Activated T-cell treated with anti-CD3 and anti-CD28 coated beads, Interleukin-2, amount 50 U/mL, for 72 hours (primary cell): Measurements from ENCODE around the gene SFR1. TPM values are rescaled to one million over a fixed set of nuclear protein-coding genes. Genes with fewer than 3 reads are reported as not detected.

ENCODE experiments used
- ATAC-seq, 2 donors: fragments of 150-1000 bp; cut with Tn5 transposase; replicated peaks in 1 of 2; 2 replicates each; pipeline ENCODE4 v1.10.0; 2021; ENCODE audit warnings: moderate library complexity in 2 of 2, mild to moderate bottlenecking in 1 of 2
- DNase-seq, 2 donors: peaks; one replicate each; pipeline ENCODE4 v3.0.0; 2021 to 2022; ENCODE audit warnings: mixed read lengths in 1 of 2
- H3K27ac Mint-ChIP-seq: one replicate; pipeline ENCODE4 v1.8.0; 2022; ENCODE audit warnings: mild to moderate bottlenecking, moderate library complexity, mixed read lengths
- H3K27me3 Mint-ChIP-seq: one replicate; pipeline ENCODE4 v1.8.0; 2022; ENCODE audit warnings: low read depth, mixed read lengths
- H3K36me3 Mint-ChIP-seq, 2 donors: one replicate each; pipeline ENCODE4 v1.8.0; 2022; ENCODE audit warnings: mixed read lengths in 2 of 2, mild to moderate bottlenecking in 1 of 2; ENCODE audit not compliant: insufficient read depth in 2 of 2
- H3K4me1 Mint-ChIP-seq: one replicate; pipeline ENCODE4 v1.8.0; 2022; ENCODE audit warnings: low read depth, mixed read lengths
- H3K4me3 Mint-ChIP-seq, 2 donors: one replicate each; pipeline ENCODE4 v1.8.0; 2022; ENCODE audit warnings: mild to moderate bottlenecking in 2 of 2, mixed read lengths in 2 of 2, moderate library complexity in 2 of 2
- H3K9me3 Mint-ChIP-seq, 2 donors: one replicate each; pipeline ENCODE4 v1.8.0; 2022; ENCODE audit warnings: mixed read lengths in 2 of 2
- total RNA-seq, 2 donors: library from RNA; stranded (reverse); gene quantifications; one replicate each; pipeline ENCODE4 v1.2.3, GENCODE V29; 2022

SFR1 gene
- total RNA-seq, 2 donors from 2014 or later, result 16.0 to 16.3 TPM

DNA sequence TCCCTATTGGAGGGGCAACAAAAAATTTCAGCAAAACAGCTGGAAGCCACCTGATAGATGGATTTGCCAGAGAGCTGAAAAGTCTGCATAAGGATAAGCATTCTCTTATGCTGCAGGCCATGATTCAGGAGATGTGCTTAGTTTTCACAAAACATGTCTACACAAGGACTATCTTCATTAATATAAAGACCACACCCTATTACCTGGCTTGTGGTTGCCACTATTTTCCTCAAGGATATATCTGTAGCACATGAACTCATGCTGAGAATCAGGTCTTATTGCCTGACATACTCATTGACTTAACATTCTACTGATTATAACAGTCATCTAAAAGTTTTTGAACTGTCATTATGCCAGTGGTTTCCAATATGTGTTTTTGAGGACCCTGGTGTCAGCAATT lies 29.2 kb upstream of the SFR1 start:
- ATAC-seq (no peak), DNase-seq (no peak)
- Mint-ChIP-seq H3K4me1 (peaks cover 5% of the 10 kb centered on the region), H3K4me3 (no peak overlapping the region), H3K27me3 (no peaks in the 10 kb centered on the region), H3K9me3 (peaks cover 0 to 3% of the 10 kb centered on the region in 2 donors), H3K36me3 (no peaks in the 10 kb centered on the region), H3K27ac (no peak overlapping the region)

DNA sequence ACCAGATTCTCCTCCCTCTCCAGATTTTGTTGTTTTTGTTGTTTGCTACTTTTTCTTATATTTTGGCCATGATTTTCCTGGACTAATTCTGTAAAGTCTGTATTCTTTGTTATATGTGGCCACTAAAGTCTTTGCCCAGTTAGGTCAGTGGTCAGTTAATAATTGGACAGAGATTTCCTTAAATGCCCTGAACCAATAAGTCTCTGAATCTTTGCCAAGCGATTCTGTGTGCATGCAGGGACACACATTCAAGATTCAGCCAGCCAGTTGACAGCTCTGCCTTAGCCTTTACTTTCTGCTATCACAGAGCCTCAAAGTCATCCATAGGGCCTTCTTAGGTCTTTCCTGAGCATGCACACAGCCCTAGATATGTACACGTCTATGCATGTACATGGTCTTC lies 25.3 kb upstream of the SFR1 start:
- Mint-ChIP-seq H3K9me3 (peaks cover 0 to 3% of the 10 kb centered on the region in 2 donors), H3K36me3 (no peaks in the 10 kb centered on the region), H3K27me3 (peaks cover 1% of the 10 kb centered on the region), H3K4me1 (peaks cover 5% of the 10 kb centered on the region), H3K27ac (no peak overlapping the region), H3K4me3 (no peak overlapping the region)
- no peak for DNase-seq
- no peak for ATAC-seq

DNA sequence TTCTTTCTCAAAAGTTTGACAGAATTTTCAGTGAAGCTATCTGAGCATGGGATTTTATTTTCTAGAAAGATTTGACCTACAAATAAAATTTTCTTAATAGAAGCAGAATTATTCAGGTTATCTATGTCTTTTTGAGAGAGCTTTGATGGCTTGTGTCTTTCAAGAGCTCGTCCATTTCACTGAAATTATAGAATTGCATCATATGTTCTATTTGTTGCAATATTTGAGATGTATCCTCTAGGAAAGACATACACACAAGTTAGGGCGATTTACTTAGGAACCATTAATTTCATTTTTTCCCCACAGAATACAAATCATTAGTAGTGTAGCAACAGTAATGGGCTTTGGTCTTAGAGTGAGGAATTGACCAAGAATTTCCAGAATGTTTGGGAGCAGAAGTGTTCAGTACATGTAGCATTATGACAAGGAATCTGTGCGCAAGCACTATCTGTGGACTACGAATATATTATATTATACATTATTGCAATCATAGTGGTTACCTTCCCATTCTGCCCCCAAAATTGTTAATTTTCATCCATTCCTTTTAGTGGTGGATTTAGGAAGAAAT lies 23.5 kb upstream of the SFR1 start:
- Mint-ChIP-seq H3K27me3 (peaks cover 7% of the 10 kb centered on the region), H3K36me3 (no peaks in the 10 kb centered on the region), H3K4me3 (no peak overlapping the region), H3K4me1 (peaks cover 5% of the 10 kb centered on the region), H3K27ac (no peak overlapping the region), H3K9me3 (peaks cover 0 to 3% of the 10 kb centered on the region in 2 donors)
- no peak for ATAC-seq
- DNase-seq, result no peak

DNA sequence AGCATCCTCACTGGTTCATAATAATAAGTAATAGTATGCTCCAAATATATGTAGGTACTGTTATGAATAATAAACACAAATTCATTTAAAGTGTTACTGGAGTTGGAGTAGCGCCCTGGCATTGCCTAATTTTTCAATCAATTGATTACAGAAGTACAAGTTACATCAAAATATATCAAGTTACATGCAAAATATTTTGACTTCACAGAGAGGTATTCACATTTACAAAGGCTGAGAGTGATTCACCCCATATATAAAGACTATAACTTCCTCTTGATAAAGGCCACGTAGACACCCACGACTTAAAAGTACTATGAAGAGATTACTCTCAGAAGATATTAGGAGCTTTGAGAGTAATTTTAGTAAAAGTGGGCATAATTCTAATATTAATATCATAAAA lies 22.7 kb upstream of the SFR1 start:
- DNase-seq (no peak), ATAC-seq (no peak)
- Mint-ChIP-seq H3K4me1 (no peaks in the 10 kb centered on the region), H3K4me3 (no peak overlapping the region), H3K27ac (no peak overlapping the region), H3K36me3 (no peaks in the 10 kb centered on the region), H3K27me3 (peaks cover 7% of the 10 kb centered on the region), H3K9me3 (peaks cover 0 to 3% of the 10 kb centered on the region in 2 donors)

DNA sequence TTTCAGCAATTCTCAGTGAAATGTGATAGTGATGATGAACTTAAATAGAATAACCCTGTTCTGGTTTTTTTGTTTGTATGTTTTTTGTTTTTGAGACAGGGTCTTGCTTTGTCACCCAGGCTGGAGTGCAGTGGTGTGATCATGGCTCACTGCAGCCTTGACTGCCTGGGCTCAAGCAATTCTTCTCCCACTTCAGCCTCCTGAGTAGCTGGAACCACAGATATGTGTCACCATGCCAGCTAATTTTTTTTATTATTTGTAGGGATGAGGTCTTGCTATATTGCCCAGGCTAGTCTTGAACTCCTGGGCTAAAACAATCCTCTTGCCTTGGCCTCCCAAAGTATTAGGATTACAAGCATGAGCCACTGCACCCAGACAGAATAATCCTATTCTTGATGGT lies 22.0 kb upstream of the SFR1 start:
- DNase-seq (no peak), ATAC-seq (no peak)
- Mint-ChIP-seq H3K27ac (no peak overlapping the region), H3K4me1 (no peaks in the 10 kb centered on the region), H3K9me3 (peaks cover 0 to 3% of the 10 kb centered on the region in 2 donors), H3K36me3 (no peaks in the 10 kb centered on the region), H3K27me3 (peaks cover 7% of the 10 kb centered on the region), H3K4me3 (no peak overlapping the region)

DNA sequence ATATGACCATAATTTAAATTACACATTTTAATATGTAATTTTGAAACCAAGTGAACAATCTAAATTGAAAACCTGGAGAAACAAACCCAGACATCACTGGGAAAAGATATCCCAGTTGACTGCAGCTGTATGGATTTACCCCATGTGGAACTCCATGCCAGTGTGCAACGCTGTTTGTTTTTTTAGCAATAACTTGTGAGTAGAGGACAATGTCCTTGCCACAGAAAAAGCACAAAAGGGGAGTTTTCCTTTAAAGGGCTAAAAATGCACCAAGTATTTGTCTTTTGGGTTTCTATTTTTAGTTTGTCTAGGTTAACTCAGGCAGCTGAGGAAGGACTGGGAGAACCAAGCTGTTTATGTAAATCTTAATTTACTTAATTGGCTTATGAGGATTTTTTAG lies 21.2 kb upstream of the SFR1 start:
- Mint-ChIP-seq H3K27me3 (peaks cover 7% of the 10 kb centered on the region), H3K4me3 (no peak overlapping the region), H3K27ac (no peak overlapping the region), H3K9me3 (peaks cover 0 to 3% of the 10 kb centered on the region in 2 donors), H3K4me1 (no peaks in the 10 kb centered on the region), H3K36me3 (no peaks in the 10 kb centered on the region)
- ATAC-seq (no peak), DNase-seq (no peak)

DNA sequence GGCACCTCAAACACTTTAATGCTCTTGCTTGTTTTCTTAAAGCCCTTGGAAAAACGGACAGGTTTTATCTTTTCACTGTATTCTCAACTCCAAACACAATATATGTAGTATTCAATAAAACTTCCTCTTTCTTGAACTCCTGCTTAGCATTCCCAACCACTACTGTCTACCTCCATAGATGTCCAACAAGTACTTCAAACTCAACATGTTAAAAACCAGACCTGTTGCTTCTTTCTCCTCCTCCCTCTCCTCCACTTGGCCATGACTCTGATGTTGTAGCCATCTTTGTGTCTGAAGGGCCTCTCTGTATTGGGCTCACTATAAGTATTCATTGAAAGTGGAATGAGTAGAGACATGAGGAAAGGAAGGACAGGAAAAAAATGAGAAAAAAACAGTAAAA lies 20.1 kb upstream of the SFR1 start:
- Mint-ChIP-seq H3K9me3 (no peaks in the 10 kb centered on the region), H3K36me3 (no peaks in the 10 kb centered on the region), H3K27me3 (peaks cover 7% of the 10 kb centered on the region), H3K4me3 (no peak overlapping the region), H3K4me1 (no peaks in the 10 kb centered on the region), H3K27ac (no peak overlapping the region)
- no peak for DNase-seq
- no peak for ATAC-seq

DNA sequence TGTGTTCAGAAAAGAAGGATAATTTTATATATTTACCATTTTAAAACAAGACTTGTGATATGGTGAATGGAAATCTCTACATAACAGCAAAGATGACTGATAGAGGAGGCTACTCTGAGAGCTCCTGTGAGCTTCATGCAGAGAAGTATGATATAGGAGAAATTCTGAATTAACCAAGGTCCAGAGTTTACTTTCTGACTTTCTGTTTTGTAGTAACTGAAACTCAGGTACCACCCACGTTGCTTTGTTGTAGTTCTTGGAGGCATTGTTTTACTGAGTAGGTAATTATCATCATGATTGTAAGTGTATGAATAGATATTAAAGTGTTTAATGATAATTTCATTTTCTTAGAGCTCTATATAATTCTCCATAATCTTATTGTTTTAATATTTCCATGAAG lies 18.0 kb upstream of the SFR1 start:
- H3K4me1 Mint-ChIP-seq, result no peaks in the 10 kb centered on the region
- no peak overlapping the region for H3K4me3 Mint-ChIP-seq
- H3K27ac Mint-ChIP-seq, result no peak overlapping the region
- DNase-seq (no peak), ATAC-seq (no peak)
- peaks cover 7% of the 10 kb centered on the region for H3K27me3 Mint-ChIP-seq
- H3K36me3 Mint-ChIP-seq, result no peaks in the 10 kb centered on the region
- H3K9me3 Mint-ChIP-seq, result no peaks in the 10 kb centered on the region

DNA sequence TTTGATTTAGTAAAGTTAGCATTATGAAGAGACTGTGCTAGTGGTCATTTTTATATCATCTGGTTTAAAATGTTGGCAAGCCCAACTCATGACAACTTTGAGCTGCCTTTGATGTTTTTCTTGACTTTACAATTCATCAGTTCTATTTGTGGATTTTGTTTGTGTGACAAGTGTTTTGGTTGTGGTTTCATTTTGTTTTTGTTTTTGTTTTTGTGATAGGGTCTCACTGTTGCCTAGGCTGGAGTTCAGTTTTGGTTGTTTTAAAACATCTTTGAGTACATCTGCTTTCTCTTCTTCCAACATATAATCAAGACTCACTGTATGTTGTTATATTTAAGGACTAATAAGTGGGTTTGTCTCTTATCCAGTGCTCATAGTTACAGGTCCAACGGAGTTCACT lies 17.6 kb upstream of the SFR1 start:
- peaks cover under 1% of the 10 kb centered on the region for H3K4me1 Mint-ChIP-seq
- peaks cover 7% of the 10 kb centered on the region for H3K27me3 Mint-ChIP-seq
- H3K4me3 Mint-ChIP-seq, result no peak overlapping the region
- ATAC-seq (no peak), DNase-seq (no peak)
- H3K27ac Mint-ChIP-seq, result no peak overlapping the region
- H3K36me3 Mint-ChIP-seq, result no peaks in the 10 kb centered on the region
- no peaks in the 10 kb centered on the region for H3K9me3 Mint-ChIP-seq

DNA sequence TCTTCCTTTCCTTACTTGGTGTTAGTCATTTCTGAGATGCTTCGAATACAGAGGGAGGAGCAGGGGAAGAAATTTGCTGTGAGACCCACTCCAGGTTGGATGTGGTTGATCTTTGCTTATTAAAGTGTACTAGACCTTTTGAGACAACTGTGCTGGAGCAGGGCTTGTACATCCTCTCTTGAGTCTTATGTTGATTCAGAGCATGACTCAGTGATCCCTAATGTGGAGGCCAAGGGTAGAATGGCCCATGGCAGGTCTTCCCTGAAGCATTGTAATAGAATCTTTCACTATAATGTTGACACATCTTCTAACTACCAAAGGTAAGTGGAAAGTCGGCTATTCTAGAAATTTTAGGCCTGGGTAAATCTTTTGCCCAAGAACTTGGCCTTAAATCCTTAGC lies 17.0 kb upstream of the SFR1 start:
- Mint-ChIP-seq H3K9me3 (no peaks in the 10 kb centered on the region), H3K4me3 (no peak overlapping the region), H3K27me3 (peaks cover 7% of the 10 kb centered on the region), H3K4me1 (peaks cover 5% of the 10 kb centered on the region), H3K36me3 (no peaks in the 10 kb centered on the region), H3K27ac (no peak overlapping the region)
- ATAC-seq (no peak), DNase-seq (no peak)

DNA sequence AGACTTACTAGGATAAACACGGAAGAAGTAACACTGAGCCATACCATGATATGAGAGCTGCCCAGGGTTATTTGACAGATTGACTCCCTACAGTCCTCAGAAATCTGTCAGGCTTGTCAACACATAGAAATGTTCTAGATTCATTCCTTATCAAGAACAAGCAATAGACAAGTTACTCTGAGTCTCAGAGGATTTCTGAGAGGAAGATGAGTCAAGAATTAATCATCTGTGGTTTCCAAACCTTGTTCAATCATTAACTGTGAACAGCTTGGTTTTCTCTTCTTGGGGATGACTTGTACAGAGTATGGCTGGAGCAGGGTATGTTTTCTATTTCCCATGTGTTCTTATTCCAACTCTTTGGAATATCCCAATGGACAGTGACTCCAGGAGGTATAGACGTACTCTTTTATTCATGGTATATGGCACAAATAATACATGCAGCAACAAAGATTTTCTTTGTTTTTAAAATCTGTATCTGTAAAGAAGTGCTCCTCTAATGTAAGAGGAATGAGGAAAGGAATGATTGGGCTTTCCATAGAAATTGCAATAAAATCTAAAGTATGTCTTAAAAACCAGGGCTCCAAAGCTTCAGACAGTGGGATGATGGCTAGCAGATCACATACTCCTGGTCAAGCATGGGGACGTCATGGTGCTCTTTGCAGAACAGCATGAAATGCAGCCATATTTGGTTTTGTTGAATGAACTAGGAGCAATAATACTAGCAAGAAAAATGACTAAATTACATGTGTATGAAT lies 11.9 kb upstream of the SFR1 start:
- Mint-ChIP-seq H3K27ac (no peak overlapping the region), H3K4me1 (peaks cover 23% of the 10 kb centered on the region), H3K4me3 (no peak overlapping the region), H3K36me3 (no peaks in the 10 kb centered on the region), H3K9me3 (no peaks in the 10 kb centered on the region), H3K27me3 (peaks cover 7% of the 10 kb centered on the region)
- ATAC-seq, result peak; percentile 97 to 99
- no peak for DNase-seq

DNA sequence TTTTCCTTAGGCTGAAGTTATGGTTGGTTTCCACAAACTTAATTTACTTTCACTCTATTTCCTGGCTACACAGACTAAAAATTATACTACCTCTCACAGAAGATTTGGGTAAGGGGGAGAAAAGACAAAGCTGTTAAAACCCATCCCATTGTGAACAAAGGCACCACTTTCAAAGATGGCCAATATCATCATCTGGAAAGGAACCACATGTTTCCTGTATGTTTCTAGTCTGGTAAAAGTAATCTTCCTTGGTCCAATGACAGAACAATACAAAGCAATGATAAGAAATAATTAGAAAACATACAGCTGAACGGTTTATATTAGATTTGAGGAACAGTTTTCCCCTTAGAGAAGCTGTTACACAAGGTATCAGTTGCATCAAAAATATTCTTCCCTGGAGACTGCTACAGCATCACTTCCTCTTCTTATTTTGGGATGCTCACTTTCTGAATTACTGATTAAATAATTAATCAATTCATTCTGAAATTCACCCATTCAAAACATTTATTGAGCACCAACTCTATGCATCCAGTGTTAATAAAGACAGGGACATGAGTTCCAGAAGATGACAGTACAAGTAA lies 8.5 kb upstream of the SFR1 start:
- Mint-ChIP-seq H3K27ac (no peak overlapping the region), H3K27me3 (peaks cover 13% of the 10 kb centered on the region), H3K4me1 (peaks cover 23% of the 10 kb centered on the region), H3K4me3 (no peak overlapping the region), H3K36me3 (no peaks in the 10 kb centered on the region), H3K9me3 (no peaks in the 10 kb centered on the region)
- ATAC-seq (no peak), DNase-seq (no peak)

DNA sequence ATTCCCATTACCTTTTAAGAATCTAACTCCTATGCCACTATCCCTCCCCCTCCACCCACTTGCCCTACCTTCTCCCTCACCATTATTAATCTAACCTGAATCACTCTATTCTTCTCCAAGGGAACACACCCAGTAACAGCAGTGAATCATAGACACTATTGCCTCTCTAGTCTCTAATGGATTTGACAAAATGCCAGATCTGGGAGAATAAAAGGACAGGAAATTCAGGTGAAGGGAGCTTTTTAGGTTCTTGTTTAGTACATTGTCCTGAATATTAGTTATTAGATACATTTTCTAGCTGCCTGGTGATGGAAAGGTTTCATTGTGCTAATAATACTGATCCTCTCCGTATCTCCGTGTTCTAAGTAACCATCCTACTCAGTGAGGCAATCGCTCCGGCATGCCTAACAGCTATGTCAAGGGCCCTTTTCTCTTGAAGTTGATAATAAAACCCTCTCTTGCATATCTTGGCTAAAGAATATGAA lies 4.1 kb upstream of the SFR1 start:
- Mint-ChIP-seq H3K9me3 (no peaks in the 10 kb centered on the region), H3K36me3 (no peaks in the 10 kb centered on the region), H3K27me3 (peaks cover 7% of the 10 kb centered on the region), H3K27ac (no peak overlapping the region), H3K4me3 (no peak overlapping the region), H3K4me1 (peaks cover 27% of the 10 kb centered on the region)
- ATAC-seq (no peak), DNase-seq (no peak)
